ENCODE results near the gene PAGE4. TPM values are rescaled to one million over a fixed set of nuclear protein-coding genes. Genes with fewer than 3 reads are reported as not detected.

Gene PAGE4
- total RNA-seq, 4 donors from 2014 or later: 1.4 to 4.2 (median 2.1) TPM; not detected in 1

DNA sequence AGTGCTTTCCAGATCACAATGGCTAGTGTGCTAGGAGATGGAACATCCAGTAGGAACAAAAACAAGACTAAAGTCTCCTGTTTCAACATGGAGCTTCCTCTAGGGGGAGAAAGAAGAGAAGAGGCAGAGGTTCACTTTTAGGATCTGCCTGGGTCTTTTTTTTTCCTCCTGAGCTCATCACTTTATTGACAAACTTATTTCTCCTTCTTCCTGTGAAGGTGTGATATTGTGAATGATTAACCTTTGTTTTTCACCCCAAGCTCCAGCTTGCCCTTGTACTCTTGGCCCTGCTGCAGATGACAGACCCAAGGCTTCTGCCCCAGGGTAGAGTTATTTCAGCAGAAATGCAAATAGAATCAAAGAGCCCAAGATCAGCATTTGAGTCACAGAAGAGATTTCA lies 13.5 kb downstream of the PAGE4 start:
- Histone ChIP-seq H3K27ac (replicated peaks in 1 of 4) (no peak overlapping the region), H3K27me3 (no peaks in the 10 kb centered on the region), H3K4me1 (no peaks in the 10 kb centered on the region), H3K9me3 (no peaks in the 10 kb centered on the region), H3K4me3 (no peak overlapping the region), H3K36me3 (no peaks in the 10 kb centered on the region)
- DNase-seq (ENCODE audit: extremely low spot score): no peak
- no peak for TF ChIP-seq CTCF (IDR thresholded peaks at IDR 0.05)
- TF ChIP-seq EP300 (IDR thresholded peaks at IDR 0.05): no peak
- intact Hi-C loops (cut with DNase I): no loop called here

DNA sequence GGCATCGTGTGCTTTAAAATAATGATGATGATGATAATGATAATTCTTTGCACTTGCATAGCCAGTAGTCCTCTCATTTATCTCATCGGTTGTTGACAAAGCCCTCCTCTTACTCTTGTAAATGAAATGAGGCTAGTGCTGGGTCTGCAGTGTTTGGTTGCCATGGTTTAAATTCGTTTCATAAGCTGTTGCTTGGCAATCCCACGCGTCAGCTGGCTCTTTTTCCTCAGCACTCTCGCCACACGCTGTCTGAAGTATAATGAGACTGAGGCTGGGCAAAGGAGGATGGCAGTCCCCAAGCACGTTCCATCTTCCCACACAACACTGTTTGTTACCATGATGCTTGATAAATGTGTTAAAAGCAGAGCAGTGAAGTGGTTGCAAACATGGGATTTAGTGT lies 15.5 kb downstream of the PAGE4 start:
- no peaks in the 10 kb centered on the region for H3K36me3 ChIP-seq
- TF ChIP-seq CTCF (IDR thresholded peaks at IDR 0.05): no peak
- no peak for TF ChIP-seq POLR2A (IDR thresholded peaks at IDR 0.05; ENCODE audit: low read depth)
- TF ChIP-seq POLR2AphosphoS5 (IDR thresholded peaks at IDR 0.05): no peak
- no peak for TF ChIP-seq EP300 (IDR thresholded peaks at IDR 0.05)
- no peak overlapping the region for H3K27ac ChIP-seq (replicated peaks in 1 of 4)
- H3K4me3 ChIP-seq: no peak overlapping the region
- no peaks in the 10 kb centered on the region for H3K4me1 ChIP-seq
- intact Hi-C loops (cut with DNase I): no loop called here
- WGBS: 48% methylated on average over 8 of the region's 8 CpGs
- DNase-seq (ENCODE audit: extremely low spot score): no peak
- H3K9me3 ChIP-seq: no peaks in the 10 kb centered on the region
- no peaks in the 10 kb centered on the region for H3K27me3 ChIP-seq

DNA sequence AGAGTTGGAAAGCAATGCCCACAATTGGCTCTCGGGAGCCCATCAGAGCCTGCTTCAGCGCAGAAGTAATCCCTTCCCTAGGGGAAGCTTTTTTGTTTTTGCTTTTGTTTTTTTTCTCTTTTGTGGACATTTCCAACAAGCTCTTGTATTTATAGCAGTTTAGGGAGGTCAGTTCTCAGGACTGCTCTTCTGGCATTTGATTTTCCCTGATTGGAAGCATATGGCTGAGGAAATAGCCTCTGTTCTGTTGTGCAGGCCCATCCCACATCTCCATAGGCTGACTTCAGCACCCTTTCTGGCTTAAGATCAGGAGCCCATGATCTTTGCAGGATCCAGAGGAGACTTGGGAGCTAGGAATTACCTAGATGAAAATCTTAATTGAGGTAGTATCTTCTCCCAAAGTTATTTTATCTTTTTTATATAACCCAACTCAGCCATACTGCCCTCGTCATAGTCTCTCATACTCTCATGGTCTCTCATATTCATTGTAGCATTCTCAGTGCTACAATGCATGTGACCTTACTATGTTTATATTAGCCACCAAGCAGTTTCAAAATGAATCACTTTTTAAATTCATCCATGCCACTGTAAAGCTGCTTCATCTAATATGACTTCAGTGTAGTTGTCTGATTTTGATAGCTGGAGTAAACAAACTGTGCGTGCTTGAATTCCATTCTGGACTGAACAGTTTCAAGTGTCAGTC lies 16.7 kb downstream of the PAGE4 start:
- no peaks in the 10 kb centered on the region for H3K36me3 ChIP-seq
- no peaks in the 10 kb centered on the region for H3K4me1 ChIP-seq
- WGBS: 71% methylated on average over 4 of the region's 4 CpGs
- no peaks in the 10 kb centered on the region for H3K9me3 ChIP-seq
- TF ChIP-seq CTCF (IDR thresholded peaks at IDR 0.05) (no peak), POLR2A (IDR thresholded peaks at IDR 0.05; ENCODE audit: low read depth) (no peak), EP300 (IDR thresholded peaks at IDR 0.05) (no peak), POLR2AphosphoS5 (IDR thresholded peaks at IDR 0.05) (no peak)
- intact Hi-C loops (cut with DNase I): no loop called here
- no peak overlapping the region for H3K27ac ChIP-seq (replicated peaks in 1 of 4)
- no peak overlapping the region for H3K4me3 ChIP-seq
- DNase-seq (ENCODE audit: extremely low spot score): no peak
- no peaks in the 10 kb centered on the region for H3K27me3 ChIP-seq

DNA sequence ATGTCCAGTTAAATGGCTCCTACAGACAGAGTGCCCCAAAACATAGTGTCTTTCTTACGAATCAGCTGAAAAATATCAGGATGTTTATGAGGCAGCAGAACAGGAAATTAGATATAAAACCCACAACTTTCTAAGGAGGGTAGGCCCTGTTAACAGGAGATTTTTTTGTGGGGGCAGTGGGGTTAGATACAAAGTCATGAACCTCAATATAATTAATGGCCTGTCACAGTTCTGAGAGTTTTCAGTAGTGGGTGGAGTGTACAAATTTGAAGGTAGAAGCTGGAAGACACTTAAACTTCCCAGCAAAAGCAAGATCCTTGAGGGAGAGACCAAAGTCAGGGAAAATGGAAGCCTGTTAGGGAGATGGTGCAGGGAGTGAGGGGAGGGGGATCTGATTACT lies 17.4 kb downstream of the PAGE4 start:
- intact Hi-C loops (cut with DNase I): no loop called here
- no peaks in the 10 kb centered on the region for H3K4me1 ChIP-seq
- WGBS: 74% methylated on average over 1 of the region's 1 CpG
- no peaks in the 10 kb centered on the region for H3K27me3 ChIP-seq
- no peaks in the 10 kb centered on the region for H3K9me3 ChIP-seq
- no peak overlapping the region for H3K4me3 ChIP-seq
- no peaks in the 10 kb centered on the region for H3K36me3 ChIP-seq
- TF ChIP-seq CTCF (IDR thresholded peaks at IDR 0.05) (no peak), POLR2AphosphoS5 (IDR thresholded peaks at IDR 0.05) (no peak), POLR2A (IDR thresholded peaks at IDR 0.05; ENCODE audit: low read depth) (no peak), EP300 (IDR thresholded peaks at IDR 0.05) (no peak)
- no peak overlapping the region for H3K27ac ChIP-seq (replicated peaks in 1 of 4)
- no peak for DNase-seq (ENCODE audit: extremely low spot score)

DNA sequence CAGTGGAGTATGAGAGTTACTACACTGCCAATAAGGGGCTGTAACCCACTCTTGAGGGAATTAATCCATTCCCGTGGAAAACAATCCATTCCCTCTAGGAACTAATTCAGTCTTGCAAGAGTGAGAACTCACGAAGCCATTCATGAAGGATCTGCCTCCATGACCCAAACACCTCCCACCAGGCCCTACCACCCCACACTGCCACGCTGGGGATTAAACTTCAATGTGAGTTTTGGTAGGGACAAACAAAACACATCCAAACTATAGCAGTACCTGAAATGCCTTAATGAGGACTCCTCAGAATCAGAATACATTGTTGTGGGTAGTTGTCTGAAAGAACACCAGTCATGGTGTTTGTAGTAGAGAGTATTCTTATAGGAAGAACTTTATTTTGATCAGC lies 19.2 kb downstream of the PAGE4 start:
- Histone ChIP-seq H3K4me3 (no peak overlapping the region), H3K27ac (replicated peaks in 1 of 4) (no peak overlapping the region), H3K4me1 (no peaks in the 10 kb centered on the region), H3K9me3 (no peaks in the 10 kb centered on the region), H3K27me3 (no peaks in the 10 kb centered on the region), H3K36me3 (no peaks in the 10 kb centered on the region)
- 60% methylated on average over 3 of the region's 3 CpGs for WGBS
- intact Hi-C loops (cut with DNase I): no loop called here
- DNase-seq (ENCODE audit: extremely low spot score): no peak
- TF ChIP-seq CTCF (IDR thresholded peaks at IDR 0.05): no peak
- TF ChIP-seq POLR2A (IDR thresholded peaks at IDR 0.05; ENCODE audit: low read depth): no peak
- TF ChIP-seq POLR2AphosphoS5 (IDR thresholded peaks at IDR 0.05): no peak
- no peak for TF ChIP-seq EP300 (IDR thresholded peaks at IDR 0.05)
